ENCODE results near the gene CTRB1. TPM values are rescaled to one million over a fixed set of nuclear protein-coding genes. Genes with fewer than 3 reads are reported as not detected.

Gene CTRB1
- total RNA-seq, 1 donor from 2014 or later, result not detected

DNA sequence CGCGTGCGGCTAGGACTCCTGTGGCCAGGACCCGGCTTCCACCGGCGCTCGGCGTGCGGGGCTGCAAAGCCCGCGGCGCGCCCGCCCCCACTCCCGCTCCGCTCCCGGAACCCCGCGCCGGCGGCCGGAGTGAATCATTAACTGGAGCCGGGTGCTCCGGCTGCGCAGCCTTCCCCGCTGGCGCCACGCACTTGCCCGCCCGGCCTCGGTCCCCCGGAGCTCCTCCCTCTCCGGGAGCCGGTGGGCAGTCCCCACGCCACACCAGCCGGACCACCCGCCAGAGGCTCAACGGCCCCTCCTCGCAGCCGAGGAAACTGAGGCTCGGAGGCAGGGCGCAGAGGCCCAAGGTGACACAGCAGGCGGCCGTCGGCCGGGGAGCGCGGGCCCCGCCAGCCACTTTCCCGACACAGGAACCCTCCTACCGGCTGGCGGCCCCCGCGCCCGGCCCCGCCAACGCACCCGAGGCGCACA is 32.1 kb downstream of the CTRB1 start:
- H3K9me3 ChIP-seq, result no peaks in the 10 kb centered on the region
- TF ChIP-seq, protein P1, sequence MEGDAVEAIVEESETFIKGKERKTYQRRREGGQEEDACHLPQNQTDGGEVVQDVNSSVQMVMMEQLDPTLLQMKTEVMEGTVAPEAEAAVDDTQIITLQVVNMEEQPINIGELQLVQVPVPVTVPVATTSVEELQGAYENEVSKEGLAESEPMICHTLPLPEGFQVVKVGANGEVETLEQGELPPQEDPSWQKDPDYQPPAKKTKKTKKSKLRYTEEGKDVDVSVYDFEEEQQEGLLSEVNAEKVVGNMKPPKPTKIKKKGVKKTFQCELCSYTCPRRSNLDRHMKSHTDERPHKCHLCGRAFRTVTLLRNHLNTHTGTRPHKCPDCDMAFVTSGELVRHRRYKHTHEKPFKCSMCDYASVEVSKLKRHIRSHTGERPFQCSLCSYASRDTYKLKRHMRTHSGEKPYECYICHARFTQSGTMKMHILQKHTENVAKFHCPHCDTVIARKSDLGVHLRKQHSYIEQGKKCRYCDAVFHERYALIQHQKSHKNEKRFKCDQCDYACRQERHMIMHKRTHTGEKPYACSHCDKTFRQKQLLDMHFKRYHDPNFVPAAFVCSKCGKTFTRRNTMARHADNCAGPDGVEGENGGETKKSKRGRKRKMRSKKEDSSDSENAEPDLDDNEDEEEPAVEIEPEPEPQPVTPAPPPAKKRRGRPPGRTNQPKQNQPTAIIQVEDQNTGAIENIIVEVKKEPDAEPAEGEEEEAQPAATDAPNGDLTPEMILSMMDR (IDR thresholded peaks at IDR 0.05), result no peak
- TF ChIP-seq POLR2A (IDR thresholded peaks at IDR 0.05) (no peak), POLR2AphosphoS5 (IDR thresholded peaks at IDR 0.05; ENCODE audit: insufficient read depth in 1 of 2, low read depth in 1 of 2) (no peak)
- intact Hi-C loops (cut with DNase I), result loop anchor here (5.0 kb wide), 1 partner anchor 51 kb away; no protein-coding TSS in a partner anchor
- no peak for DNase-seq (ENCODE audit: extremely low spot score in 2 of 2)
- peak overlapping the region; percentile 88 for H3K27ac ChIP-seq
- peaks cover 93% of the 10 kb centered on the region for H3K4me1 ChIP-seq
- H3K36me3 ChIP-seq, result no peaks in the 10 kb centered on the region
- H3K4me3 ChIP-seq, result peak overlapping the region; percentile 57 to 85
- H3K27me3 ChIP-seq, result no peaks in the 10 kb centered on the region

DNA sequence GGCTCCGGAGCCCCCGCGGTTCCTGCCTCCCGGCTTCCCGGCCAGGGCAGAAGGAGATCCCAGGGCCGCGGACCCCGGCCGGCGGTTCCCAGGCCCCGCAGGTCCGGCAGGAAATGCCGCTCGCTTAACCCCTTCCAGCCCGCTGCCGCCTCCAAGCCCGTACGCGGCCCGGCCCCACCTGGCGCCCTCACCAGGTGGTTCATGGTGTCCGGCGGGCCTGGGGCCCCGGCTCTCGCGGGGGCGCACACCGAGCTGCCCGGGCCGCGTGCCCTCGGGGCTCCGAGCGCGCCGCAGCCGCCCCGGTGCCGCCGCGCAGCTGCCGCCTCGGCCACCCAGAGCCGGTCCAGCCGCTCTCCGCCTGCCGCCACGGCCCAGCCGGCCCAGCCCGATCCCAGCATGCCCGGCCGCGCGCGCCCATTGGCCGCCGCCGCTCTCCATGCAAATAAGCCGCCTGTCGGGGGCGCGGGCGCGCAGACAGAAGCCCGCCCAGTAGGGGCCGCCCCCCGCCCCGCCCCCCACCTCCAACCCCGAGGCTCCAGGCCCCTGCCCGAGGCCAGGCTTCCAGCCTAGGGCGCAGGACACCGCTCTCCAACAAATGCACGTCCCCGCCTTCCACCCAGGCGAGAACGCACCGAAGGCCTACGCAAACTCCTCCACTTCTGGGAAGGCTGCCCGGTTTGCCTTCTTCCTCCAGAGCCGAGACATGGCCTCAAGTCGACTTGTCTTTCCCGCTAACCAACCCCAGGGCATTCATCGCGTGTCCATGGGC is 32.7 kb downstream of the CTRB1 start, which contains the start of gene BCAR1:
BCAR1 (minus strand) TSS at position 345 of the 769 bp plus-strand sequence; CDS start at position 203, 142 bp downstream.
- no peaks in the 10 kb centered on the region for H3K27me3 ChIP-seq
- peak within 1 kb of the TSS; percentile 57 to 85 for H3K4me3 ChIP-seq
- DNase-seq (ENCODE audit: extremely low spot score in 2 of 2), result no peak
- no peaks in the 10 kb centered on the region for H3K36me3 ChIP-seq
- intact Hi-C loops (cut with DNase I), result loop anchor here (5.0 kb wide), 1 partner anchor 51 kb away; no protein-coding TSS in a partner anchor
- H3K9me3 ChIP-seq, result no peaks in the 10 kb centered on the region
- peaks cover 93% of the 10 kb centered on the region for H3K4me1 ChIP-seq
- TF ChIP-seq POLR2AphosphoS5 (IDR thresholded peaks at IDR 0.05; ENCODE audit: insufficient read depth in 1 of 2, low read depth in 1 of 2) (peak in 1 of 2 donors; percentile 52), POLR2A (IDR thresholded peaks at IDR 0.05) (peak in 1 of 2 donors; percentile 54)
- TF ChIP-seq, protein P1 (IDR thresholded peaks at IDR 0.05), result no peak
- H3K27ac ChIP-seq, result peak within 1 kb of the TSS; percentile 88

DNA sequence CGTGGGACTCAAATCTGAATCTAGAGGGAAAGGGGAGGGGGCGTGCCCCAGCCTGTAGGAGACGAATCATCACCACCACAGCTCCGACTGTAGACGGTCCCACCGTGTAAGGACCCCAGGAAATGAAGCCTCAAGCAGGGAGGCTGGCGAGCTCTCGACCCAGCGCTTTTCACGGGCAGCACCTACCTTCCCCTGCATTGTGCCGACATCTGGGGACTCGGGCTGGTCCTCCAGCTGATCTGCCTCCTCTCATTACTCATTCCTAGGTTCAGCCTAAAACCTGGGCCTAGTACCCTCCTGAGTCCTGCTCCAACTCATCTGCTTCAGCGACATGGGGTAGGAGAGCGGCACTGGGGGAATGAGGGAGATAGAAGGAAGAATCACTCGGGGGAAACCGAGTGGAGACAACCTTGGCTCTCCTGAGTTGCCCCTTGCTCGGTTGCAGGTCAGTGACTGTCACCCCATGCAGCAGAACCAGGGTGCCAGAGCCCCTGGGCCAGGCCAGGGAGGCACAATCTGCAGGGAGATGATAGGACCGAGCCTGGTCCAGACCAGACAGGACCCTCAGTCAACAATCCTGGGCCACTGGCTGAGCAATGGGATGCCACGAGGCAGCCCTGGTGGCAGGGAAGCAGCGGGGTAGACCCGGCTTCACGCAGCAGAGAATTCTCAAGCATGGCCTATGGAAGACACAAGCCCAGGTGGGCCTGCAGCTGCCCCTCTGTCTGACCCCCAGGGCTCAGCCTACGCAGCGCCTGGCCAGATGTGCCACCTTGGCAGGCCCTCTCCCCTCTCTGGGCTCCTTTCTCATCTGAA is 33.5 kb downstream of the CTRB1 start:
- H3K9me3 ChIP-seq, result no peaks in the 10 kb centered on the region
- peak overlapping the region; percentile 57 to 85 for H3K4me3 ChIP-seq
- intact Hi-C loops (cut with DNase I), result loop anchor here (5.0 kb wide), 1 partner anchor 50 kb away; no protein-coding TSS in a partner anchor
- no peak for DNase-seq (ENCODE audit: extremely low spot score in 2 of 2)
- TF ChIP-seq POLR2A (IDR thresholded peaks at IDR 0.05) (no peak), POLR2AphosphoS5 (IDR thresholded peaks at IDR 0.05; ENCODE audit: insufficient read depth in 1 of 2, low read depth in 1 of 2) (no peak)
- TF ChIP-seq, protein P1 (IDR thresholded peaks at IDR 0.05), result no peak
- H3K27ac ChIP-seq, result peak overlapping the region; percentile 88
- no peaks in the 10 kb centered on the region for H3K36me3 ChIP-seq
- peaks cover 93% of the 10 kb centered on the region for H3K4me1 ChIP-seq
- H3K27me3 ChIP-seq, result no peaks in the 10 kb centered on the region

DNA sequence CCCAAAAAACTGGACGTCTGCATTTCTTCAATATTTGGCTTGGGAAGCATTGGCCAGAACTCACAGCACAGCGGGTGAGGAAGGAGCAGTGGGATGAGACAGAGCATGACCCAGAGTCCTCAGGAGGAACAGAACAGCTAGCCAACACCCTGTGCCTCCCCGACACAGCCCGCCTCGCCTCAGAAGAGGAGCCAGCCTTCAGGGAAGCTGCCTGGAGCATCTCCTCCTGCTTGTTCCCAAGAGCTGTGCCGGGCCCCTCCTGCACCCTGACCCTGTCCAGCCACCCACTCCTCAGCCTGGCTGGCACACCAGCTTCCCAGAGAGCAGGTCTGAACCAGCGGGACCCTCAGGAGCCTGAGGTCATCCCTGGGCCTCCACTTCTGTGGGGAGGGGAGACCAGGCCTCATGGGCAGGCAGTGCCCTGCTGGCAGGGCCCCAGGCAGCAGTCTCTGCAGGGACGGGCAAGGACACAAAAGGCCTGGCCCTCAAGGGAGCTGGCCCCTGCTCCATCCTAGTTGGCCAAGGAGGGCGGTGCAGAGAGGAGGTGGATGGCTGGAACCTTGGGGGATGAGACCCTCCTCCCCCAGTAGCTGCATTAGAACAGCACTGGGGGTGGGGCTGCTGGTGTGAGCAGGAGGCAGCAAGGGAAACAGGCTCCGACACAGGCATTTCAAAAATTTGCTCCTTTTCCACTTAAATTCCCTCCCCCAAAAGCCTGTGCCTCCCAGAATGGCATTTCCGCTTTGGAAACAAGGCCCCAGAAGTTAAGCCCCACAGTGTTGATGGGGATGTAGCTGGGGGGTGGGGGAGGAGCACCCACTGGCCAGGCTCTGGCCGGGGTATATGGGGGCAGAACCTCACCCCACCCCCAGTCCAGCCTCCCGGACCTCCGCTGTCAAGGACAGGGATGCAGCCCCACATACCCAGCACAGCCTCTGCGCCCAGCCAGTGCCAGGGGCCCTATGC is 34.4 kb downstream of the CTRB1 start:
- Histone ChIP-seq H3K9me3 (no peaks in the 10 kb centered on the region), H3K36me3 (no peaks in the 10 kb centered on the region), H3K27ac (peak overlapping the region; percentile 88), H3K4me1 (peaks cover 93% of the 10 kb centered on the region), H3K4me3 (no peak overlapping the region), H3K27me3 (no peaks in the 10 kb centered on the region)
- DNase-seq (ENCODE audit: extremely low spot score in 2 of 2), result no peak
- TF ChIP-seq POLR2A (IDR thresholded peaks at IDR 0.05), result no peak
- TF ChIP-seq POLR2AphosphoS5 (IDR thresholded peaks at IDR 0.05; ENCODE audit: insufficient read depth in 1 of 2, low read depth in 1 of 2), result no peak
- TF ChIP-seq, protein P1 (IDR thresholded peaks at IDR 0.05), result no peak
- intact Hi-C loops (cut with DNase I), result loop anchor here (5.0 kb wide), 1 partner anchor 49 kb away; no protein-coding TSS in a partner anchor
